GM18505 (cell line): Measurements from ENCODE around the gene L3MBTL2.

Experiments
- ATAC-seq: cut with Tn5 transposase; IDR thresholded peaks from one replicate; pipeline ENCODE4 v1.9.1; 2021; ENCODE audit not compliant: unreplicated experiment
- POLR2A ChIP-seq: IDR thresholded peaks from 4 replicates; pipeline ENCODE4 v1.6.1; 2011; ENCODE audit warnings: borderline replicate concordance; ENCODE audit not compliant: insufficient read depth, insufficient read length; ENCODE audit errors: extremely low read depth

The L3MBTL2 gene

GRCh38 chr22:41280854-41281253 lies 75.7 kb downstream of the L3MBTL2 start:
- ATAC-seq: no peak
- no peak for TF ChIP-seq POLR2A
